ENCODE results near the gene GJA9.
"Not testable (repeated sequence)": the region's sequence is repeated elsewhere in the genome, so short reads cannot be mapped to it uniquely, and the experiment has no call there.

Gene GJA9

GRCh38 chr1:38873027-38873969 is 8.1 kb downstream of the GJA9 start, which contains the start of gene MYCBP:
Gene MYCBP (minus strand): TSS chr1:38873348. CDS start chr1:38873305, 43 bp downstream.
- peak; percentile 93 to 94 for DNase-seq (ENCODE audit: low read depth in 2 of 2)

GRCh38 chr1:38872401-38873026 is 8.9 kb downstream of the GJA9 start:
- no peak for DNase-seq (ENCODE audit: low read depth in 2 of 2)

DNA sequence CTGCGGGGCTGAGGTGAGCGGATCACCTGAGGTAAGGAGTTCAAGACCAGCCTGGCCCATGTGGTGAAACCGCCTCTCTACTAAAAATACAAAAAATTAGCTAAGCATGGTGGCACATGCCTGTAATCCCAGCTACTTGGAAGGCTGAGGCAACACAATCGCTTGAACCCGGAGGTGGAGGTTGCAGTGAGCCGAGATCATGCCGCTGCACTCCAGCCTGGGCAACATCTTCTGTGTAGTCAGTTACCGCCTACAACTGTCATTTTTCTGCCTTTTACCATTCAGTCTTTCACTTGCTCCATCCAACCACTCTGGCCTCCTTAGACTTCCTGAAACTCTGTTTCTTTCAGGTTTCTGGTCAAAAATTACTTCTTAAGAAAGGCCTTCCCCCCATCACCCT is 10.4 kb downstream of the GJA9 start:
- DNase-seq (ENCODE audit: low read depth in 2 of 2): no peak

DNA sequence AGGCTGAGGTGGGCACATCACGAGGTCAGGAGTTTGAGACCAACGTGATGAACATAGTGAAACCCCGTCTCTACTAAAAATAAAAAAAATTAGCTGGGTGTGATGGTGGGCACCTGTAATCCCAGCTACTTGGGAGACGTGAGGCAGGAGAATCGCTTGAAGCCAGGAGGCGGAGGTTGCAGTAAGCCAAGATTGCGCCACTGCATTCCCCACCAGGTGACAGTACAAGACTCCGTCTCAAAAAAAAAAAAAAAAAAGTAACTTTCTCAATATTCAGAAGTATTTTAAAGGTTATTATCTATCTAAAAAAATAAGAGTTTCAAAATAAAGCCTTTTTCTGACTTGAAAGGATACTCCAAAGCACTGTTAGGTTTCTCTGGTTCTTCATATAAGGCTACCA is 14.2 kb downstream of the GJA9 start:
- DNase-seq (ENCODE audit: low read depth in 2 of 2): no peak

DNA sequence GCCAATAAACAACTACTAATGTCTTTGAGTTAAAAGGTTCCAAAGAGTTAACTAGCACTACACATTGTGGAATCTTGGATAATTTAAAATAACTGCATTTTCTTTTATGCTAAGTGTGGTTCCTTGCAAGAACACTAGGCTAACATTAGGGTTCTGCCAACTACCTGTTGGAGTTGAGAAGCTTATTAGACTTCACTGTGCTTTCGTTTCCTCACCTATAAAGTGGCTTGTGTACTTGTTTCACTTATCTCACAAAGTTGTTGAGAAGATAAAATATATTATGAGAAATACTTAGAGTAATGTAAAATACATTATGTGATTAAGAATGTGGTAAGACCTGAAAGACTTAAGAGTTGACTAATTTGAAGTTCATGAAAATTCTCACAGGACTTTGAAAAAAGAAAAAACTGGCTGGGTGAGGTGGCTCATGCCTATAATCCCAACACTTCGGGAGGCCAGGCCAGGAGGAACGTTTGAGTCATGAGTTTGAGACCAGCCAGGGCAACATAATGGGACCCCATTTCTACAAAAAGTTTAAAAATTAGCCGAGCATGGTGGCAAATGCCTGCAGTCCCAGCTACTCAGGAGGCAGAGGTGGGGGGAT is 16.2 kb downstream of the GJA9 start:
- DNase-seq (ENCODE audit: low read depth in 2 of 2): no peak

- DNase-seq (ENCODE audit: low read depth in 2 of 2): no peak
Observed at GRCh38 chr1:38860454-38860795, 21.0 kb downstream of the GJA9 start.

GRCh38 chr1:38859561-38860453 is 21.6 kb downstream of the GJA9 start, which contains the start of gene RRAGC:
Gene RRAGC (minus strand): TSS chr1:38859772. CDS start chr1:38859646, 126 bp downstream.
- peak; percentile 97 to 98 for DNase-seq (ENCODE audit: low read depth in 2 of 2)

DNA sequence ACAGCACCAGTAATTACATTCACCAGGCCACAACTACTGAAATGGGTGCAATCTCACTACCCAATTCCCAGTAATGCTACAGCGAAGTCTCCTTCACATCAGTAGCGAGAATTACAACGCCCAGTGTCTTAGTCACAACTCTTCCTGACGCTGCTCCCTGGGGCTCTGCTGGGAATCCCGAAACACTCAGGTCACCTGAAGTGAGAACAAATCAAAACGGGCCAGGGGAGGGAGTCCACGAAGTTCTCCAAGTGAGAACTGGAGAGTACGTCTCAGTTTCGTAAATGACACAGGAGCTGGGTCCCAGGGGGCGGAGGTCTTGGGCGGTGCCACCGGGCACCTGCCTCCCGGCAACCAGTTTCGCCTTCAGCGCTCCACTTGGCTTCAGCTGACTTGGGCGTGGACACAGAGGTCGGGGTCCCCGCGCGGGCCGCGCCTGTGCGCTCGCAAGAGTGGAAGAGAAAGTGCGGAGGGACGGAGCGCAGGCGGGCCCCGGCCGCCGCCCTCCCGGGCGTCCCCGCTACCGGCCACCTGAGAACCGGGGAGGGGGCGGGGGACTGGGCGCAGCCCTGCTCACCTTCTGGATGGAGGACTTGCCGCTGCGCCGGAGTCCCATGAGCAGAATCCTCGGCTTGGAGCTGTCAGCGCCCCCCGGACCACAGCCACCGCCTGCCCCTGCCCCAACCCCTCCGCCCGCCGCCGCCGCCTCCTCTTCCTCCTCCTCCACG is 22.4 kb downstream of the GJA9 start:
- peak in 1 of 2 donors; percentile 50 for DNase-seq (ENCODE audit: low read depth in 2 of 2)

DNA sequence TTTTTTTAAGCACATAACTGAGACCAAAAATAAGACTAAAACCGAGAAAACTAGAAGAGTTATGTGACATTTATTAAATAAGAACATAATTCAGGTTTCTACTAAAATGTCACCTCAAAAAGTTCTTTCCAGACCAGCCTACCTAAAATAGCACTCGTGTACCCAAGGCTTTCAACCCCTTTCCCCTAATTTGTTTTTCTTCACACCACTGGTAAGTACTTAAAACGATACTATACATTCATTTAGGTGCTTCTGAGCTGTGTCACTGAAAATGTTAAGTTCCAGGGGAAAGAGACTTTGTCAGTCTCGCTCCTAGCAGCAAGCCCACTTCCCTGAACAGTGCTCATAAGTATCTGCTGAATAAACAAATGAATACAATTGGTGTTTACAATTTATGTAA is 28.6 kb downstream of the GJA9 start:
- DNase-seq (ENCODE audit: low read depth in 2 of 2): no peak

DNA sequence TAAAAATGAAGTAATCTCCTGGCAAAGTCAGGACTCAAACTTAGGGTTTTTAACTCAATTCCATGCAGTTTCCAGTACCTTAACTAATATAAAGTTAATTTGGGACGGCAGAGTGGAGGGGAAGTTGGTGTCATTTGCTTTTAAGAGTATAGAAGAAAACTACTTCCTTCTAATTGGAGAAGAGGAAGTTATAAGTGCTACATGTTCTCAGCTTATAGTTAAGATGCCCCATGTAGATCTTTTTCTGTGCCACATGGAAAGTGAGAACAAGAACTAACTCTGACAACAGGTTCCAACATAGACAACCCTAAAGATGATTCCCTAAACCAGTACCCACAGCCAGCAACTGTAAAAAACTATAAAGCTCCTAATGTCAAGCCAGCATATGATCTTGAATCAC is 33.3 kb downstream of the GJA9 start:
- DNase-seq (ENCODE audit: low read depth in 2 of 2): no peak

- no peak for DNase-seq (ENCODE audit: low read depth in 2 of 2)
Observed at GRCh38 chr1:38846210-38846609, 35.2 kb downstream of the GJA9 start.

GRCh38 chr1:38845088-38845487 is 36.3 kb downstream of the GJA9 start:
- not testable (repeated sequence) for DNase-seq (ENCODE audit: low read depth in 2 of 2)

- no peak for DNase-seq (ENCODE audit: low read depth in 2 of 2)
Observed at GRCh38 chr1:38840281-38840680, 41.1 kb downstream of the GJA9 start.

DNA sequence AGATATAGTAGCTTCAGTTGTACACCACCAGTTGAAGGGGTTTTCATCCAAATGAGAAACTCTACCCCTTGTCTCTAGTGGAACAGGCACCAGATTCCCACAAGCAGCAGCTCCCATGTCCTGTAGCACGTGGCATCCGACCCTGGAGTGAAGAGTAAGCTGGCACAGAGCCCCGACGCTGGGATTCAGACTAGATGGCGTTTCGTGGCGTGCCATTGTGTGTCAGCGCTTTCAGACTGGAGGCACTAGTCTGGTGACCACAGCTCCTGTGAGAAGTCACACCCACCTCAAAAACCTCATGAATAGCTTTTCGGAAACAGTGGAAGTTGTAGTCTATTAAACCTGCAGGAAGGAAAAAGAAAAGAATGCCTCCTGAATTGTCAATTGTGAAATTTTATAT is 42.0 kb downstream of the GJA9 start:
- no peak for DNase-seq (ENCODE audit: low read depth in 2 of 2)

- DNase-seq (ENCODE audit: low read depth in 2 of 2): not testable (repeated sequence)
Observed at GRCh38 chr1:38836316-38836715, 45.1 kb downstream of the GJA9 start.

DNA sequence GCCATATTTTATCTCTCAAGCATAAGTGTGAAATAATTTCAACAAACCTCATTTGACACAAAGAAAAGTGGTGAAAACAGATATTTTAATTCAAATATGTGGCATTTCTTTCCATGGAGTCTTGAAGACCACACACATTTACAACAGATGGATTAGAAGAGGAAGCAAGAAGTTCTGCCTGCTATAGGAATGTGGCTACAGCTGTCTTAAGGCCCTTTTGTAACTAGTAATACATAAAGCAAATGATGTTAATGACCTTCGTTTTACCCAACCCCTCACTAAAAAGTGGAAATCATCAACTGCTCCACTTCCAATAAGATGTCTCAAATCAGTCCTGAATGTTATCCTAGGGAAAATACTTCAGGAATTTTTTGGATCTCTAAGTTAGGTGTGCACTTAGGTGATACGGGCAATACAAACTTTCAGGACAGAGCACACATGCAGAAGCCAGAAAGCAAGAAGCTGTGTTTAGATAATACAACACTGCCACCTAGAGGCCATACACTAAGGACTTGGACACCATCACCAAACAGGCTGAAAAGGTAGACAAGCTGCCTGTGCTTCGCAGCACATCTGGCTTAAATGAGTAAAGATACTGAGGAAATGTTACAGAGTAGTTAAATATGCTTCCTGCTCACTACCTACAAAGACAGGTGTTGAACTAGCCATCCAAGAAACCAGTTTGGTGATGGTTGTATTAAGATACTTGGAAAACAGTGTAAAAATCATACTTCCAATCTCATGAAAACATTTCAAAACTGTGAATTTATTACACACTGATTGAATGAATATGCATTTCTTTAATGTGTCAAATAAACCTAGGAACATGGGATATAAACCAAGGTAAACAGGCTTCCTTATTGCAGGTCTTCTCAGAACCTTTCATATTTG is 46.2 kb downstream of the GJA9 start:
- no peak for DNase-seq (ENCODE audit: low read depth in 2 of 2)

DNA sequence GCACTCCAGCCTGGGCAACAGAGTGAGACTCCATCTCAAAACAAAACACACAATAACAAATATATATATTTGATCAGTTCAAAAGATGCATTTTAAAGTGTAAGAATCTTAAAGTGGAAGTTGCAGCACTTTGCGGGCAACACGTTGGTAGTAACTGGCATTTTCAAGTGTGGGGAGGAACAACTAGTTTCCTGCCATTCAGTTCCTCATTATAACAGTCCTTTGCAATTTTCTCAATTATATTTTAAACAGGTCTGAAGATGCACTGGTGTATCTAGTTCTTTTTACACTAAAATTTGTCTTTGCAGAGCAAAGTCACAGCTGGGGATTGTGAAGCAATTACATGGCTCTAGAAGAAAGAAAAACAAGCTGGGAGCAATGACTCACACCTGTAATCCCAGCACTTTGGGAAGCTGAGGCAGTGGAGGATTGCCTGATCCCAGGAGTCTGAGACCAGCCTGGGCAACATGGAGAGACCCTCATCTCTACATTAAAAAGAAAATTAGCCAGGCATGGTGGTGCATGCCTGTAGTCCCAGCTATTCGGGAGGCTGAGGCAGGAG is 47.1 kb downstream of the GJA9 start:
- DNase-seq (ENCODE audit: low read depth in 2 of 2): no peak

- DNase-seq (ENCODE audit: low read depth in 2 of 2): no peak
Observed at GRCh38 chr1:38833146-38833545, 48.2 kb downstream of the GJA9 start.

DNA sequence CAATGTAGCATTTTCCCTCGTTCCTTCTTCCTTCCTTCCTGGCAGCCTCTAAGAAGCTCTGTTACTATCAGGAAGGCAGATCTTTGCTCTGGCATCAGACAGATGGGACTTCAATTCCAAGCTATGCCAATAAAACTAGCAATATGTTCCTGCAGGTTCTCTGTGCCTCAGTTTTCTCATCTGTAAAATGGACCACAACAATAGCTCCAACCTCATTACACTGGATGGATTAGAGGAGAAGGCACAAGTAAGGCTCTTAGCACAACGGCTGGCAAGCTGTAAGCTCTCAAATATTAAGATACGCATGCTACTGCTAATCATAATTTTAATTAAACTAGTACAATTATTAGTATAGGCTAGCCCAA is 49.0 kb downstream of the GJA9 start:
- no peak for DNase-seq (ENCODE audit: low read depth in 2 of 2)

Measured in stimulated activated CD8-positive, alpha-beta memory T cell treated with anti-CD3 and anti-CD28 coated beads, Interleukin-2, amount 100 ng/mL, for 48 hours (primary cell).